Measurements from ENCODE around the gene IGF2R.
"Not testable (repeated sequence)": the region's sequence is repeated elsewhere in the genome, so short reads cannot be mapped to it uniquely, and the experiment has no call there.

IGF2R gene

GRCh38 chr6:159968295-159969203 lies at the start of gene IGF2R:
TSS of gene IGF2R (plus strand) at chr6:159969082. CDS start at chr6:159969247, 165 bp downstream.
- DNase-seq (ENCODE audit: low read depth in 3 of 3), result peak; percentile 85 to 92 (median 89)

GRCh38 chr6:159919800-159920199 lies 49.1 kb upstream of the IGF2R start:
- no peak for DNase-seq (ENCODE audit: low read depth in 3 of 3)

GRCh38 chr6:159924150-159924549 lies 44.7 kb upstream of the IGF2R start:
- DNase-seq (ENCODE audit: low read depth in 3 of 3), result not testable (repeated sequence)

- no peak for DNase-seq (ENCODE audit: low read depth in 3 of 3)
These were observed 42.2 kb upstream of the IGF2R start for GRCh38 chr6:159926542-159927203.

GRCh38 chr6:159929819-159930218 lies 39.1 kb upstream of the IGF2R start:
- DNase-seq (ENCODE audit: low read depth in 3 of 3), result peak in 1 of 3 donors; percentile 15

- peak in 2 of 3 donors; percentile 25 to 29 for DNase-seq (ENCODE audit: low read depth in 3 of 3)
These were observed 37.8 kb upstream of the IGF2R start for GRCh38 chr6:159931112-159931511.

DNA sequence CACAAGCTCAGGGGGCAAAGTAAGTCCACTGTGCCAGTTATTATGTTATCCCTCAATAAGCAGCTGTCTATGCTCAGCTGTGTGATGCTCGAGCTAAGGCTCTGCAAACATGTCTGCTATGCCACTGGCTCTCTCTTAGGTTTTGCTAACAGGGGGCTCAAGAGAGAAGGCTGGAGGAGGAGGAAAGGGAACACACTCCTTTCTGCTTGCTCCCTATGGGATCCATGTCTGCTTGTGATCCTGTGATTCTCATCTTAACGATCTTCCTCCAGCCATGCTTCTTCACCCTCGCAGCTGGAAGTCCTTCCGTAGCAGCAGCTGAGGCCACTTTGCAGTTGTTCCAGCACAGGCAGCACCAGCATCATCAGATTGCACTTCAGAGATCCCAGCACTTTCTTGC lies 37.0 kb upstream of the IGF2R start:
- no peak for DNase-seq (ENCODE audit: low read depth in 3 of 3)

GRCh38 chr6:159933077-159933476 lies 35.8 kb upstream of the IGF2R start:
- no peak for DNase-seq (ENCODE audit: low read depth in 3 of 3)

DNA sequence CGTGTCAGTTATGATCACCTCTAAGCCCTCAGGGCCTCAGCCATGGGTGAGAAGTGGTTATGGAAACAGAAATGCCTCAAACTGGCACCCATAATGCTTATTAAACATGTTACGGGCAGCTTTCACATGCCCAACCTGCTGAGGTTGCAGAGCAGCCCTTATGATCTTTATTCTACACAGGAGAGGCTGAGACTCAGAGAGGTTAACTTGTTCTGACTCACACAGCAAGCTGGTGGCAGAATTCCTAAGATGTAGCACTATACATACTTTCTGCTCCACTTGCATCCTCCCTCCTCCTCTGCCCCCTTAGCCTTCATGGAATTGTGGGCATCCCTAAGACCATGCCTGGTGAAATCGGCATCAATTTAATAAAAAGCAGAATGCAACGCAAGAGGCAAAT lies 34.7 kb upstream of the IGF2R start:
- DNase-seq (ENCODE audit: low read depth in 3 of 3), result no peak

DNA sequence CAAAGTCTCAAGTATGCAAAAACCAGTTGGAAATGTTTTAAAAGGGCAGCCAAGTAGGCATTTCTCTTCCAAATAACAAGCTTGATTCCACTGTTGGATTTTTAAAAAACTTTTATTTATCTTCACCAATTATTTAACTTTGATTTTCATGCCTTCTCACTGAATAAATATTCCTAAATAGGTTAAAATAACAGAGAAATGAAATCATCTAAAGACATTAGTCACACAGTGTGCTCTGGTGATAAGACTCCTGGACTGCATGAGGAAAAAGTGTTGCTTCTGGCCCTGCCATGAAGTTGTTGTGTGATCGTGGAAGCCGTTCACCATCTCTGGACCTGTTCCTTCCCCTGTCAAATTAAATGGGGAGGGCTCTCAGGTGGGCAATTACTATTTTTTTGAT lies 33.8 kb upstream of the IGF2R start:
- DNase-seq (ENCODE audit: low read depth in 3 of 3), result no peak

- no peak for DNase-seq (ENCODE audit: low read depth in 3 of 3)
These were observed 33.2 kb upstream of the IGF2R start for GRCh38 chr6:159935633-159936032.

GRCh38 chr6:159939591-159940016 lies 29.3 kb upstream of the IGF2R start:
- no peak for DNase-seq (ENCODE audit: low read depth in 3 of 3)

DNA sequence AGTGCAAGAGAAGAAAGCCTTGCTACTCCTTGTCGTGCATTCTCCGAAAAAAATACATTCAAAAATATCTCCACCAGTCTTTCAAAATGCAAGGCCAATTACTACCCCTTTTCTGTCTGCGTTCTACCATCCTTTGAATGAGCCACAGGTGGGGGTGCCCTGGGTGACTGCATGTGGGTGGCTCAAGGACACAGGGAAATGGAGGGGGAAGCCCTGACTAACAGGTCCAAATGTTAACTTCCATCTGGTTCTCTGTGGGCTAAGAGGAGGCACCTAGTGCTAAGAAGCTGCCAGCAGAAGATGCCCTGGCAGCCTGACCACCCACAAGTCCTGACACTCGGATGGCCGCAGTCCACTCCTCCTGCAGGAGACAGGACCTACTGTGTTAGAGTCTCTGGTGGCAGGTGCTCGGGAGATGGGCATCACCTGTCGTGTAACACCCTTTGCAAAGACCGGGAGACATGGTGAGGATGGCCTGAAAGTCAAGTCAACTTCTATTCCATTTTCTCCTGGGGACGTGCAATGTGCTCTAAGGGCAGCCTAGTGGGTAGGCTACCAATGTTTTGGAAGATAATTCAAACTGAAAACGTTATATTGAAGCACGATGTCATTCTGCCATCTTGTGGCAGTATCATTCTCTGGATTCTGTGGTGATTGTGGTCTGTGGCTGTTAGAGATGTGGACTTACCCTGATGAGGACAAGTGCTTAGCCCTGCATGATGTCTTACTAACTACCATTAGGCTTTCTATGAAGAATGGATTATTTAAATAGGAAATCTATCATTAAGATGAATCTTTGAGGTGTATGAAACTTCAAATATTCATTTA lies 27.4 kb upstream of the IGF2R start:
- DNase-seq (ENCODE audit: low read depth in 3 of 3), result no peak

DNA sequence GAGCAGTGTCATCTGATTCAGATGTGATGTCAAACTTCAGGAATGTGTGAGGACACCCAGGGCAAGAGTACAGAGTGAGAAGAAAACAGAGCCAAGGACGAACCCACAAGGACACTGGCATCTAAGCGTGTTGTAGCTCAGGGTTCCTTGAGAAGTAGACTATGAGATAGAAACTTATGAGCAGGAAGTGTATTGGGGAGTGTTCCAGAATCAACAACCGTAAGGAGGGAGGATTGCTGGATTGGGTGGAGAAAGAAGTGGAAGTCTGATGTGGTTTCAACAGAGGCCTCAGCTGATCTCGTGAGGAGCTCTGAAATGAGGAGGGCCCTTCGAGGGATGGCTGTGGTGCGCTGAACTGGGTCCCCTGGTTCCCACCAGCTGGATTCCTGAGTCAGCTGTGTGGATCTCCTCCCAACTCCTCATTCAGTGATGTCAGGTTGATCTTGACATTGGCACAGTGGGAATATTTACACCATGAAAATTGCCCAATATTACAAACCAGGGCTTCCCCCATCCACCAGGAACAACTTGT lies 25.7 kb upstream of the IGF2R start:
- no peak for DNase-seq (ENCODE audit: low read depth in 3 of 3)

- DNase-seq (ENCODE audit: low read depth in 3 of 3), result no peak
These were observed 24.8 kb upstream of the IGF2R start for GRCh38 chr6:159943968-159944598.

GRCh38 chr6:159945801-159946392 lies 23.0 kb upstream of the IGF2R start:
- DNase-seq (ENCODE audit: low read depth in 3 of 3), result no peak

DNA sequence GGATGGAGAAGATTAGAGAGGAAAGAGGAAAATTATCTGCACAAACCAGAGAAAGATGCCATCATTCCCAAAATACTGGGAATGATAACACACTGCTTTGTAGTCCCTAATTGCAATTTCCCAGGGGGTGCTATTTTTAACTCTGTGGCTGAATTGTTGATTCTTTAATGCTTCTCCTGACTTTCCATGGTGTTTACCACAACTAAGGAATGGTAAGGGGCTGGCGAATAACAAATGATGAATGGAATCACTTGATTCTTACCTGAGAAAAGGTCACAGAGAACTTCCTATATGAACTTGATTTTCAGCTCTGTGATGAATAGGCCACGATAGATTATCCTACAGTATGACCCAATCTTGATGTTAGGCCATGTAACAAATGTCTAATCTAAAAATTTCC lies 22.0 kb upstream of the IGF2R start:
- no peak for DNase-seq (ENCODE audit: low read depth in 3 of 3)

- no peak for DNase-seq (ENCODE audit: low read depth in 3 of 3)
These were observed 20.7 kb upstream of the IGF2R start for GRCh38 chr6:159948199-159948598.

GRCh38 chr6:159951772-159952171 lies 17.1 kb upstream of the IGF2R start:
- DNase-seq (ENCODE audit: low read depth in 3 of 3), result no peak

GRCh38 chr6:159952289-159953005 lies 16.4 kb upstream of the IGF2R start:
- no peak for DNase-seq (ENCODE audit: low read depth in 3 of 3)
